HUDEP-2 (cell line): Measurements from ENCODE around the gene TIMP4.

Experiments used
- DNase-seq, 76 experiments: peaks; one replicate each; lab custom pipeline; 2025; ENCODE audit not compliant: unreplicated experiment in 76 of 76; lab: John Stamatoyannopoulos, UW

The TIMP4 gene

DNA sequence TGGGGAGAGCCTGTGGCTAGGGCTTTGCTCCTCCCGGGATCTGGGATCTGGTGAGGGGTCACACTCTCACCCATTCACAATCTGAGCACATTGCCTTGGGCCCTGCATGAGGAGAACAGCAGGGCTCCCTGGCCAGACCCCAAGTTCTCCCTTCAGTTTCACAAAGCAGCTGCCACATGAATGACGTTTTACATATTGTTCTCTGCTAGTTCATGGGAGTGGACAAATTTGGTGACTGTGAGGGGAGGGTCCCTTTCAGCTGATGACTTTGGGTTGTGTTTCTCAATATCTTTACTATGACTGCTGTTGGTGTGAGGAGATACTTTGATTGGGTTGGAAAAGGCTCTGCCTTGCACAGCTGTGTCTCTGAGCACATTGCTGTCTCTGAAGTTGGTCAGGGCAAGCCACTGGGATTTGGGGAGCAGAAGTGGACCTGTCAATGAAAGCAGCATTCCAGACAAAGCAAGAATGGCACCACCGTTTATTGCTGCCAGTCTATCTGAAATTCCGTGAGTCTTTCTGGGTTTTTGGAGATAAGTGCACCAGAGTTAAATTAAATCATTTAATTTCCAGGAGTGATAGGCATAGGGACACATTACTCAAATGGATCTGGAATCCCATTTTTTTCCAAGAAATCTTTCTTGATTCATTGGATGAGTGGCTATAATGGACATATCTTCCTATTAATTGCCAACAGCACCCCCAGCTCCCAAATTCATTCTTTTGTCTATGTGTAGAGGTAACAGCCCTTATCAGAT, 10.3 kb downstream of the TIMP4 start:
- no peak for DNase-seq

GRCh38 chr3:12147049-12147780, 11.5 kb downstream of the TIMP4 start:
- DNase-seq: no peak

DNA sequence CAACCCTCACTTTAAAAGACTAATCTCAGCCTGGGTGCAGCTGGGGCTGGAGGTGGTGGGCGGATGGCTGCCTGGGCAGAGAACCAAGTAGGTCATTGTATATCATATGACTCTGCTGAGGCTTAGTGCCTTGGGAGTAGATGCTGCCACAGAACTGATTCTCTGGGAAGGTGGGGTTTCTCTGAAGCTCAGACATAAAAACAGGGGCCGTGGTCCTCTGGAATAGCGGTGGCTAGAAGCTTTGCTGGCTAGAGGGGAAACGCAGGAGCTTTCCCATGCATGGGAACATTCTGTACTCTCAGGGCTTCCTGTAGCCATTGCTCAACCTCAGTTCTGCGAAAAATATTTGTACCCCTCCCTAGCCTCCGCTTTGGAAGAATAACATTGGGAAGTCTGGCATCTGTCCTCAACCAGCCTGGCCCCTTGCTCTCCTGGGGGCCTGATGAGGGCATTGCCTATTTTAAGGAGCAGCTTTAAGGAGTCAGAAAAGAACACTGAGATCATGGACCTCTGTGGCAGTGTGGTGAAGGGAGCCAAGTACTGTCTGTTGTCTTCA, 14.7 kb downstream of the TIMP4 start:
- DNase-seq: peak in 4 of 76 experiments; percentile 1 to 27 (median 2)

GRCh38 chr3:12142476-12142875, 16.2 kb downstream of the TIMP4 start:
- no peak for DNase-seq

- DNase-seq: no peak
These were observed 17.4 kb downstream of the TIMP4 start for GRCh38 chr3:12141350-12141749.

GRCh38 chr3:12139111-12139511, 19.6 kb downstream of the TIMP4 start:
- peak in 2 of 76 experiments; percentile 1 to 7 for DNase-seq

DNA sequence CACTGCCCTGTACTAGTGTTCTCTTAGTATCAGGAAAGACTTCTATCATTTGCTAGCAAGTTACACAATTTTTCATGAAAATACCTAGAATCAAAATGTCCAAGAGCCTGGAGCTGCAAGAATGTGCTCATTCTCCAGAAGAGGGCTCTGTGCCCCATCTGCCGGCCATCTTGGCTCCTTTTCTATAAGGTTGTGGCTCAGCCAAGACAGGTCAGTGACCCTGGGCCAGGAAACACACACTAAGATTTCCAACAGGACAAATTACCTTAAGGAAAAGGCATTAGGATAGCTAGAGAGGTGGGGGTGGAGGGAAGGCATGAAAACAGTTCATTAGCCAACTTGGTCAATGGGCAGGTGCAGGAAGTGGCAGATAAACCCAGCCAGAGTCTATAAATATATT, 20.7 kb downstream of the TIMP4 start:
- DNase-seq: peak in 14 of 76 experiments; percentile 2 to 38 (median 6)

DNA sequence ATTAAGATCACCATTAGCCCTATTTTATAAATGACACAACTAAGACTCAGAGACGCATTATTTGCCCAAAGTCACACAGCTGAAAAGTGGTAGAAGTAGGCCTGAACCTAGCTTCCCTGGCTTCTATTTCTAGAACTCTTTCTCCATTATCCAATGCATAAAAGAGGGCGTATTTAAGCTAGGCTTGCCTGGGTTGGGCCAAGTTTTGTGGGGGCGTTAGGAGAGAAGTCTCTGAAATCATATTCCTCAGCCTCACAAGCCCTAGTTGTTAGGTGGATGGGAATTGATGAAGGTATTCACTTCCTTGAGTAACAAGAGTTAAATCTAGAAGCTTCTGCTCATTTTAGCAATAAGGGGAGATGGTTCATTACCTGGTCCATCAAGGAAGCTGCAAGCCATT, 22.3 kb downstream of the TIMP4 start:
- no peak for DNase-seq

GRCh38 chr3:12135029-12135657, 23.6 kb downstream of the TIMP4 start:
- DNase-seq: peak in 32 of 76 experiments; percentile 2 to 57 (median 21)

GRCh38 chr3:12132881-12133280, 25.8 kb downstream of the TIMP4 start:
- DNase-seq: no peak

DNA sequence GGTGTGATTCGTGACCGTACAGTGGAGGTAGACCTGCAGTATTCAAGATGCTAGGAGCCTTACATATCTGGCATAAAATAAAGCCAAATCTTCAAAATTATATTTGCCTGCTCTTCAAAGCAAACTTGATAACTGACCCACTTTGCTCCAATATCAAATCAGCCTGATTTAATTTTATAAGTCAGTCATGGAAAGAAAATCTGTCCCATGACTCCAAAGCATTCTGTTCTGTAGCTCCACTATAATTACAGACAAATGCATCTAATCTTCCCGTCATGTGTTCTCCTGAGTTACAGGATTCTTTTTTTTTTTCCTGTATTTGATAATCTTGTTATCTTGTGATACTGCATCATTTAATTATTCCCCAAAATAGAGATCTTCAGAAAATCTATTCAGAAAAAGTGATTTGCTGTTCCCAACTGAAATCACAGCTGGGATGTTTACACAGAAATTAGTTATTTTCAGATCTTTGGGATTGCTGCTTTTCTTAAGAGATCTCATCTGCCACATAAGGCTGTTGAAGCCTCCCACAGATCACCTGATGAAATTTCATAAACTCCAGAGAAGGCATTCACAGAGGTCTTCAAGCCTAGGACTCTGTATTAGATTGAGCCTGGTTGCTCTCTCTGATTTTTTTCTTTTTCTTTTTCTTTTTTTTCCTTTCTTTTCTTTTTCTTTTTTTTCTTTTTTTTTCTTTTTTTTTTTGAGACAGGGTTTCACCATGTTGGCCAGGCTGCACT, 27.2 kb downstream of the TIMP4 start:
- no peak for DNase-seq

DNA sequence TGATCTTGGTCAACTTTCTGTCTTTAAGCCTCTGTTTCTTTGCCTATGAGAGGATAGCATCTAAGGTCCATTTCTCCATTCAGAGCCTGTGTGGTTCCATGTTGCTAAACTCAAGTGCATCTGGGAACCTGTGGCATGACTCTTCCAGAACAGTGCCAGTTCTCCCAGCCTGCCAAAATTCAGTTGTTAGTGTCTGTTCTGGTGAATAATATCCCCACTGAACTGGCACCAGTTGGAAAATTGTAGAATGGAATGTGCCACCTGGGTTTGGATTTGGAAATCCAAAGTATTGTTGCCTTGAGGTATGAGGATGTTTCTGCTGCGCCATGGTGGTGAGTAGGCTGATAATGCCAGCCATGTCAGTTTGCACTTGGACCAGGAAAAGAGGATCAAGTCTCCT, 31.3 kb downstream of the TIMP4 start:
- DNase-seq: no peak

GRCh38 chr3:12125772-12126171, 32.9 kb downstream of the TIMP4 start:
- no peak for DNase-seq

- no peak for DNase-seq
These were observed 37.2 kb downstream of the TIMP4 start for GRCh38 chr3:12121466-12121865.

- no peak for DNase-seq
These were observed 38.2 kb downstream of the TIMP4 start for GRCh38 chr3:12120374-12121140.

GRCh38 chr3:12117473-12117872, 41.2 kb downstream of the TIMP4 start:
- no peak for DNase-seq

DNA sequence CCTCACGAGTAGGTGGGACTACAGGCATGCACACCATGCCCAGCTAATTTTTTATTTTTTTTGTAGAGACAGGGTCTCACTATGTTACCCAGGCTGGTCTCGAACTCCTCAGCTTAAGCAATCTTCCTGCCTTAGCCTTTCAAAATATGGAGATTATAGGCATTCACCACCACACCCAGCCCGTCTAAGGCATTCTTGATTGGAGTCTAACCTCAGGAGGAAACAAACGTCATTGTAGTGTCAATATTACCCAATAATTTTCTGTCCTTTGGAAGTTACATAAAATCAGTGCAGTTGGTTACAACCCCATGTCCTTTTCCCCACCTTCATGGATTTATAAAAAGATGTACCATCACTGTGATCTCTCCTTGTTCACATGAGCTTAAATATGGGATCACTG, 41.8 kb downstream of the TIMP4 start:
- no peak for DNase-seq

DNA sequence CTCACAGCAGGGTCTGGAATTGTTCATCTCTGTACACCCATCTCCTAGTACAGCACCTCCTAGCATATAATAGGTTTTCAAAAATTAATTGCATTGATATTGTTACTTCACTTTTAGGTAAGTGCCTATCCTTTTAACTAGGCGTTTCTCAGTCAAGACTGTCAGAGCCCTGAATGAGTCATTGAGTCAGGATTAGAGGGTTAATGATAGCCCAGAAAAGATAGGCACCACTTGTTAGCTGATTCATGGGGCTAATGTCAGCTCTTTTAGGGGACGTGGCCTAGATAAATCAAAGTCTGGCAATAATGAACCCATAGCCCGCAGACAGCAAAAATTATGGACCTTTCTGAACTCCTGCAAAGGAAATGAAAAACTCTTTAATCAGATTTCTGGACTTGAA, 42.9 kb downstream of the TIMP4 start:
- DNase-seq: no peak

- no peak for DNase-seq
These were observed 43.6 kb downstream of the TIMP4 start for GRCh38 chr3:12115104-12115503.

DNA sequence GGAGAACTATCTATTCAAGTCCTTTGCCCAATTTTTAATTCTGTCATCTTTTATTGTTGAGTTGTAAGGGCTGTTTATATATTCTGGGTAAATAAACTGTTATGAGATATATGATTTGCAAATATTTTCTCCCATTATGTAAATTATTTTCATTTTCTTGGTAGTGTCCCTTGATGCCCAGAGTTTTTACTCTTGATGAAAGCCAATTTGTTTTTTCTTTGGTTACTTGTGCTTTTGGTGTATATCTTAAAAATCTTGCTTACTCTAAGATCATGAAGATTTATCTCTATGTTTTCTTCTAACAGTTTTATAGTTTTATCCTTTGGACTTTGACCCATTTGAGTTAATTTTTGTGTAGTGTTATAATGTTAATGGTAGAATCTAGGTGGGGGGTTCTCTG, 44.5 kb downstream of the TIMP4 start:
- DNase-seq: no peak
